Measurements from ENCODE around the gene FAM13C.
A peak's percentile ranks its signal among the peaks of the same experiment; 100 is the strongest.
"Not testable (repeated sequence)": the region's sequence is repeated elsewhere in the genome, so short reads cannot be mapped to it uniquely, and the experiment has no call there.

The FAM13C gene

GRCh38 chr10:59227136-59227673 is 135.1 kb downstream of the FAM13C start:
- in situ Hi-C loops (cut with HindIII; ENCODE audit: low pct_ligation_motif_present, low sequenced_read_pairs) = loop anchor here (25.0 kb wide), 1 partner anchor 360 kb away; no protein-coding TSS in a partner anchor
- Histone ChIP-seq H3K27me3 (replicated peaks) (no peaks in the 10 kb centered on the region), H3K4me3 (ENCODE audit: low read depth, low read length) (no peak overlapping the region), H3K27ac (no peak overlapping the region), H3K36me3 (replicated peaks) (no peaks in the 10 kb centered on the region)
- DNase-seq = no peak
- peak; percentile 28 for TF ChIP-seq CTCF (IDR thresholded peaks at IDR 0.05; ENCODE audit: low read depth, low read length, missing control alignments)

DNA sequence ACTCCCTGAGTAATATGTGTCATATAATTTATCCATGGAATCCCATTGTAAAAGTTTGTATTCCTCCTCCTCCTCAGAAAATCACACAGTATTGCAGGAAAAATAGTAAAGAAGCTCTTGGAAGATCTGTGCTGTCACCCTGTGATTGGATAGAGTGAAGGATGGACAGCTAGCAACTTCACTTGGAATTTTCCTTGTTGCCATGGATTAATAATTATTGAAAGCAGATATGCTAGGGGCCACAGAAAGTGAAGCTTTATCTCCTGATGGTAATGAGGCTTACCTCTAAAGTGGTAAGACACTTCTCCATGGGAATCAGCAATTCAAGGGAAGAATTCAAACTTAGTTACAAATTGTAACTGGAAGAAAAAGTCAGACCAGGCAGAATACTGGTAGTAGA is 137.1 kb downstream of the FAM13C start:
- no peak overlapping the region for H3K27ac ChIP-seq
- H3K4me3 ChIP-seq (ENCODE audit: low read depth, low read length) = no peak overlapping the region
- TF ChIP-seq CTCF (IDR thresholded peaks at IDR 0.05; ENCODE audit: low read depth, low read length, missing control alignments) = no peak
- no peaks in the 10 kb centered on the region for H3K27me3 ChIP-seq (replicated peaks)
- no peaks in the 10 kb centered on the region for H3K36me3 ChIP-seq (replicated peaks)
- DNase-seq = no peak
- in situ Hi-C loops (cut with HindIII; ENCODE audit: low pct_ligation_motif_present, low sequenced_read_pairs) = loop anchor here (25.0 kb wide), 1 partner anchor 362 kb away; no protein-coding TSS in a partner anchor

GRCh38 chr10:59223597-59223996 is 138.8 kb downstream of the FAM13C start:
- H3K27me3 ChIP-seq (replicated peaks); H3K27ac ChIP-seq; in situ Hi-C loops (cut with HindIII; ENCODE audit: low pct_ligation_motif_present, low sequenced_read_pairs); H3K36me3 ChIP-seq (replicated peaks); DNase-seq; H3K4me3 ChIP-seq (ENCODE audit: low read depth, low read length): not testable (repeated sequence)

DNA sequence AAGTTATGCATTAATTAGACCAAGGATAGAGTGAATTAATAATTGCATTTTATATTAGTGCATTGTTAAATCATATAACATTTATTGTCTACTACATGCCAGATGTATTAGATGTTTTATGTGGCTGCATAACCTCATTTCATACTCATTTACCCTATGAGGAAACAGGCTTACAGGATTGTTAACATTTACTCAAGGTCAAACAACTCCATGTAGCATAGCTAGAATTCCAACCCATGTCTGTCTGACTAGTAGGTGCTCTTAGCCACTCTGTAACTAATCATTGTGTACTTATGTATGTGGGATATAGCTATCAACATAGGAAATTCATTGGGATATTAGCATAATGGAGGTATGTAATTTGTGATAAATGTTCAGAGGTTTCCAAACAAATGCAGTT is 139.6 kb downstream of the FAM13C start:
- no peak for DNase-seq
- in situ Hi-C loops (cut with HindIII; ENCODE audit: low pct_ligation_motif_present, low sequenced_read_pairs) = no loop called here

GRCh38 chr10:59216178-59216869 is 146.0 kb downstream of the FAM13C start:
- Histone ChIP-seq H3K4me3 (ENCODE audit: low read depth, low read length) (no peak overlapping the region), H3K36me3 (replicated peaks) (no peaks in the 10 kb centered on the region), H3K27ac (no peak overlapping the region), H3K27me3 (replicated peaks) (no peaks in the 10 kb centered on the region)
- no peak for DNase-seq
- in situ Hi-C loops (cut with HindIII; ENCODE audit: low pct_ligation_motif_present, low sequenced_read_pairs) = no loop called here
- no peak for TF ChIP-seq CTCF (IDR thresholded peaks at IDR 0.05; ENCODE audit: low read depth, low read length, missing control alignments)

More for the DNA sequence above, 139.6 kb downstream of the FAM13C start:
- no peaks in the 10 kb centered on the region for H3K36me3 ChIP-seq (replicated peaks)
- no peak for TF ChIP-seq CTCF (IDR thresholded peaks at IDR 0.05; ENCODE audit: low read depth, low read length, missing control alignments)
- no peaks in the 10 kb centered on the region for H3K27me3 ChIP-seq (replicated peaks)
- H3K27ac ChIP-seq = no peak overlapping the region
- H3K4me3 ChIP-seq (ENCODE audit: low read depth, low read length) = no peak overlapping the region

DNA sequence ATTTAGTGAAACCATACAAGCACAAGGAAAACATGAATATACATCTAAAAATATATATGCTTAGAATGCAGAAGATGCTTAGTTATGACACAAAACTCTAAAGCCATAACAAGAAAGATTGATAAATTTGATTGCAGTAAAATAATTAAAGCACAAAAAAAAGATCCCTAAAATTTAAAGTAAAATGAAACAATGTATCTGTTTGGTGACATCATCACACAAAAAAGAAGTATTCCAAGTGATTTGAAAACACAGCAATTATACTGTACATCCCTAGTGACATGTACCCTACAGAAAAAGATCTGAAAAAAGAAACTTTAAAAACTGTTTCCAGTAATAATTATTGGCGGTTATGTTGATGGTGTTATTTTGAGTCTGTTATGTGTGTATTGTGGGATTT is 148.2 kb downstream of the FAM13C start:
- Histone ChIP-seq H3K4me3 (ENCODE audit: low read depth, low read length) (no peak overlapping the region), H3K27ac (no peak overlapping the region), H3K27me3 (replicated peaks) (no peaks in the 10 kb centered on the region), H3K36me3 (replicated peaks) (no peaks in the 10 kb centered on the region)
- TF ChIP-seq CTCF (IDR thresholded peaks at IDR 0.05; ENCODE audit: low read depth, low read length, missing control alignments) = no peak
- DNase-seq = no peak
- in situ Hi-C loops (cut with HindIII; ENCODE audit: low pct_ligation_motif_present, low sequenced_read_pairs) = no loop called here
